ENCODE results near the gene DHX16. TPM values are rescaled to one million over a fixed set of nuclear protein-coding genes. Genes with fewer than 3 reads are reported as not detected.
"Not testable (repeated sequence)": the region's sequence is repeated elsewhere in the genome, so short reads cannot be mapped to it uniquely, and the experiment has no call there.

Gene DHX16
- total RNA-seq, 4 donors from 2014 or later, result 11.4 to 26.6 (median 24.4) TPM

- TF ChIP-seq CTCF (IDR thresholded peaks at IDR 0.05) (peak in 5 of 6 experiments; percentile 10 to 23 (median 14)), POLR2A (IDR thresholded peaks at IDR 0.05) (peak in 3 of 4 donors; percentile 66 to 95 (median 90))
- Histone ChIP-seq H3K4me1 (peaks cover 47 to 76% (median 48%) of the 10 kb centered on the region in 3 donors), H3K36me3 (peaks cover 25 to 31% (median 28%) of the 10 kb centered on the region in 3 donors), H3K4me3 (peak within 1 kb of the TSS; percentile 57 to 75 (median 72)), H3K27ac (peak within 1 kb of the TSS; percentile 91 to 96 (median 94)), H3K27me3 (no peaks in the 10 kb centered on the region), H3K9me3 (no peaks in the 10 kb centered on the region)
- peak; percentile 87 for DNase-seq
- intact Hi-C loops (cut with DNase I), result loop anchor here (2.0 kb wide), 1 partner anchor 41 kb away; no protein-coding TSS in a partner anchor
- WGBS, 2 donors, result 0 to 1% methylated on average over 26 to 35 of the region's 38 CpGs
Measured at GRCh38 chr6:30719791-30720737, 47.3 kb upstream of the DHX16 start, which contains the start of gene TUBB. Gene TUBB, plus strand, starts transcription at chr6:30720352. Its CDS starts 155 bp downstream, at chr6:30720507.

- peaks cover 44 to 69% (median 48%) of the 10 kb centered on the region in 3 donors for H3K4me1 ChIP-seq
- no peak for TF ChIP-seq POLR2A (IDR thresholded peaks at IDR 0.05)
- TF ChIP-seq CTCF (IDR thresholded peaks at IDR 0.05), result no peak
- intact Hi-C loops (cut with DNase I), result no loop called here
Measured at GRCh38 chr6:30719356-30719755, 46.5 kb upstream of the DHX16 start.

GRCh38 chr6:30717845-30718720 lies 45.3 kb upstream of the DHX16 start:
- peak overlapping the region; percentile 17 to 73 (median 66) for H3K4me3 ChIP-seq
- intact Hi-C loops (cut with DNase I); DNase-seq; H3K27me3 ChIP-seq; H3K9me3 ChIP-seq: not testable (repeated sequence)
- peaks cover 33 to 57% (median 41%) of the 10 kb centered on the region in 3 donors for H3K4me1 ChIP-seq
- peaks cover 7 to 31% (median 8%) of the 10 kb centered on the region in 3 donors for H3K36me3 ChIP-seq
- peak overlapping the region; percentile 86 to 96 (median 93) for H3K27ac ChIP-seq
- WGBS, 2 donors, result 65 to 72% methylated on average over 34 to 37 of the region's 37 CpGs

More at GRCh38 chr6:30719356-30719755, 46.5 kb upstream of the DHX16 start:
- Histone ChIP-seq H3K4me3 (peak overlapping the region; percentile 57 to 75 (median 72)), H3K36me3 (peaks cover 19 to 31% (median 21%) of the 10 kb centered on the region in 3 donors), H3K9me3 (no peaks in the 10 kb centered on the region), H3K27ac (peak overlapping the region; percentile 91 to 96 (median 94)), H3K27me3 (no peaks in the 10 kb centered on the region)
- no peak for DNase-seq
- WGBS, 2 donors, result 9 to 14% methylated on average over 8 of the region's 8 CpGs

GRCh38 chr6:30717129-30717844 lies 44.5 kb upstream of the DHX16 start, which contains the start of gene MDC1:
Gene MDC1, minus strand, starts transcription at chr6:30717281. Its CDS starts 2,106 bp downstream, at chr6:30715175.
- H3K27me3 ChIP-seq, result no peaks in the 10 kb centered on the region
- peak; percentile 98 for DNase-seq
- 0 to 1% methylated on average over 14 to 22 of the region's 48 CpGs for WGBS, 2 donors
- H3K36me3 ChIP-seq, result peaks cover 0 to 31% (median 2%) of the 10 kb centered on the region in 3 donors
- peak within 1 kb of the TSS; percentile 46 to 73 (median 66) for H3K4me3 ChIP-seq
- no peaks in the 10 kb centered on the region for H3K9me3 ChIP-seq
- intact Hi-C loops (cut with DNase I), result no loop called here
- peaks cover 25 to 57% (median 33%) of the 10 kb centered on the region in 3 donors for H3K4me1 ChIP-seq
- TF ChIP-seq POLR2A (IDR thresholded peaks at IDR 0.05), result peak in 3 of 4 donors; percentile 70 to 88 (median 73)
- peak in 5 of 6 experiments; percentile 13 to 65 (median 51) for TF ChIP-seq CTCF (IDR thresholded peaks at IDR 0.05)
- H3K27ac ChIP-seq, result peak within 1 kb of the TSS; percentile 90 to 96 (median 96)

- H3K27ac ChIP-seq, result peak overlapping the region; percentile 90 to 96 (median 96)
- intact Hi-C loops (cut with DNase I), result no loop called here
- peaks cover 0 to 35% (median 7%) of the 10 kb centered on the region in 3 donors for H3K36me3 ChIP-seq
- DNase-seq, result no peak
- no peaks in the 10 kb centered on the region for H3K27me3 ChIP-seq
- no peaks in the 10 kb centered on the region for H3K9me3 ChIP-seq
- TF ChIP-seq POLR2A (IDR thresholded peaks at IDR 0.05) (no peak), CTCF (IDR thresholded peaks at IDR 0.05) (peak in 1 of 6 experiments; percentile 16)
- WGBS, 2 donors, result 3% methylated on average over 5 to 8 of the region's 8 CpGs
- peak overlapping the region; percentile 46 to 73 (median 66) for H3K4me3 ChIP-seq
- peaks cover 21 to 57% (median 29%) of the 10 kb centered on the region in 3 donors for H3K4me1 ChIP-seq
Measured at GRCh38 chr6:30716879-30717128, 44.0 kb upstream of the DHX16 start.
